Cardiac fibroblast (primary cell): ENCODE data around the gene KIF2A.
A peak's percentile ranks its signal among the peaks of the same experiment; 100 is the strongest.

Experiments used
- DNase-seq, 2 donors: peaks; one replicate each; pipeline versions ENCODE4 v3.0.0 to v3.0.0-alpha.2; 2010; ENCODE audit warnings: low read depth in 2 of 2
- H3K4me3 ChIP-seq, 2 donors: replicated peaks in 1 of 2; 1 replicate in 1 of 2; 2 replicates in 1 of 2; pipeline ENCODE4 v1.5.1; 2011; ENCODE audit warnings: low read depth in 2 of 2, low read length in 2 of 2, mild to moderate bottlenecking in 2 of 2, moderate library complexity in 1 of 2
- TF ChIP-seq, protein P1 (sequence below): IDR thresholded peaks from one replicate; pipeline ENCODE4 v1.5.1; 2011; ENCODE audit warnings: low read depth, mild to moderate bottlenecking, low read length, inconsistent platforms

Gene KIF2A

DNA sequence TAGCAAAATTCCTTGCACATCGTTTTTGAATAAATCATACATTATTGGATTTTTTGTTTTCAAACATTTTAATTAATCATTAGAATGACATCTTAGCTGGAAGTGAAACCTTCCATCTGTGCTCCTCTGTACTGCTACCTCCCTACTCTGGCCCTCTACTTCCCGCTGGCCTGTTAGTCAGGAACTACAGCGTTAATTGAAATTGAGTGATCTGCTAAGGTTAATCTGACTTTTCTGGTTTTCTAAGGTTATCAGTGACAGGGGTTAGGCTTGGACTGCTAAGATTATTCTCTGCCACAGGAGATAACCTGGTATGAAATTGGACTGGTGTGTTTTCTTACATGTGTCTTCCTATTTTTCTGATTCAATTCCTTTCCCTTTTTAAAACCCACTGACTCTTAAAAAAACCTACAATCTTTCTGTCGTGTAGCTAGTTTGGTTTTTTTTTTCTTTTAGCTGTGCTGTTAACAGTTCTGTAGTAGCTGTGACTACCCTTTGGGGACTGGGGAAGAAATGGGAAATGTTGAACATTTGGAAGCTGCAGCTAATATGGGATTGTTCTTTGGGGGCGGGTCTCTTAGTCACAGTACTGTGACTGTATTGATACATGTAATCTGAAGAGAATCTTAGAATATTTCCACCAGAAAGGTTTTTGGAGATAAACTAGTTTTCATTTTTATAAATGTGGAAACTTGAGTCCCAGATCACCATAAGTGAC, 4.6 kb downstream of the KIF2A start:
- no peak overlapping the region for H3K4me3 ChIP-seq
- TF ChIP-seq, protein P1, sequence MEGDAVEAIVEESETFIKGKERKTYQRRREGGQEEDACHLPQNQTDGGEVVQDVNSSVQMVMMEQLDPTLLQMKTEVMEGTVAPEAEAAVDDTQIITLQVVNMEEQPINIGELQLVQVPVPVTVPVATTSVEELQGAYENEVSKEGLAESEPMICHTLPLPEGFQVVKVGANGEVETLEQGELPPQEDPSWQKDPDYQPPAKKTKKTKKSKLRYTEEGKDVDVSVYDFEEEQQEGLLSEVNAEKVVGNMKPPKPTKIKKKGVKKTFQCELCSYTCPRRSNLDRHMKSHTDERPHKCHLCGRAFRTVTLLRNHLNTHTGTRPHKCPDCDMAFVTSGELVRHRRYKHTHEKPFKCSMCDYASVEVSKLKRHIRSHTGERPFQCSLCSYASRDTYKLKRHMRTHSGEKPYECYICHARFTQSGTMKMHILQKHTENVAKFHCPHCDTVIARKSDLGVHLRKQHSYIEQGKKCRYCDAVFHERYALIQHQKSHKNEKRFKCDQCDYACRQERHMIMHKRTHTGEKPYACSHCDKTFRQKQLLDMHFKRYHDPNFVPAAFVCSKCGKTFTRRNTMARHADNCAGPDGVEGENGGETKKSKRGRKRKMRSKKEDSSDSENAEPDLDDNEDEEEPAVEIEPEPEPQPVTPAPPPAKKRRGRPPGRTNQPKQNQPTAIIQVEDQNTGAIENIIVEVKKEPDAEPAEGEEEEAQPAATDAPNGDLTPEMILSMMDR: no peak
- DNase-seq: no peak

DNA sequence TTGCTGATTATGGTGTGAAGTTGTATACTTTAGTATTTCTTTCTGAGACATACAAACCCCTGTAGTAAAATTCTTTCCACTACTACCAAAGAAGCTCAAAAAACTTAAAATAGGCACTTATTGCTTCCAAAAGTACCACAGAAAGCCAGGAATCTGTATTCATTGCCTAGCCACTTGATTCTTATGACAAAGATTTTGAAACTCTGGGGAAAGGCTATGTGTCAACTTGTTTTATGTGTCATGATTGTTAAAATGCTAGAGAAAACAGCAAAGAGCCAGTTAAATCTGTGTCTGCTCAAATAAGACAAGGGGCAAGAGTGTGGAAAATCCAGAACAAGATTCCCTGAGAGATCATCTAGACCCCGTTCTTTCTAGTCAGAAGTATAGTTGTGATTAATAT, 6.0 kb downstream of the KIF2A start:
- H3K4me3 ChIP-seq: no peak overlapping the region
- peak in 1 of 2 donors; percentile 38 for DNase-seq

GRCh38 chr5:62312674-62313073, 6.7 kb downstream of the KIF2A start:
- TF ChIP-seq, protein P1: no peak
- DNase-seq: no peak
- H3K4me3 ChIP-seq: no peak overlapping the region

More for the DNA sequence above, 6.0 kb downstream of the KIF2A start:
- TF ChIP-seq, protein P1: no peak

DNA sequence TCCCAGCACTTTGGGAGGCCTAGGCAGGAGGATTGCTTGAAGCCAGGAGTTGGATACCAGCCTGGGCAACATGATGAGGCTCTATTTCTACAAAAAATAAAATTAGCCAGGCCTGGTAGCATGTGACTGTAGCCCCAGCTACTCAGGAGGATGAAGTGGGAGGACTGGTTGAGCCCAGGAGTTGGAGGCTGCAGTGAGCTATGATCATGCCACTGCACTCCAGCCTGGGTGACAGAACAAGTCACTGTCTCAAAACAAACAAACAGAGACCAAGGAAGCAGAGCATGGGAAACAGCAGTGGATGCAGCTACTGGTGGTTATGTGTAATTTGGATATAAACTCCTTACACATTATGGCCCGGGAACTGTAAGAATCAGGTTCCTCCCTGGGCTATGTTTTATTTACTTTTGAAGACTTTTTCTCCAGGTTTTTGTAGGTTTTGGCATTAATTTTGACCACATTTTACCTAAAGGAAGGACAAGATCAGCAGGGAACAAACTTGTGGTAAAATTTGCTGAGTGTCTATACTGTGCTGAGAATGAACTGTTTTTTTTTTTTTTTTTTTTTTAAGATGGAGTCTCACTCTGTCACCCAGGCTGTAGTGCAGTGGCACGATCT, 8.3 kb downstream of the KIF2A start:
- TF ChIP-seq, protein P1: no peak
- no peak for DNase-seq
- no peak overlapping the region for H3K4me3 ChIP-seq

DNA sequence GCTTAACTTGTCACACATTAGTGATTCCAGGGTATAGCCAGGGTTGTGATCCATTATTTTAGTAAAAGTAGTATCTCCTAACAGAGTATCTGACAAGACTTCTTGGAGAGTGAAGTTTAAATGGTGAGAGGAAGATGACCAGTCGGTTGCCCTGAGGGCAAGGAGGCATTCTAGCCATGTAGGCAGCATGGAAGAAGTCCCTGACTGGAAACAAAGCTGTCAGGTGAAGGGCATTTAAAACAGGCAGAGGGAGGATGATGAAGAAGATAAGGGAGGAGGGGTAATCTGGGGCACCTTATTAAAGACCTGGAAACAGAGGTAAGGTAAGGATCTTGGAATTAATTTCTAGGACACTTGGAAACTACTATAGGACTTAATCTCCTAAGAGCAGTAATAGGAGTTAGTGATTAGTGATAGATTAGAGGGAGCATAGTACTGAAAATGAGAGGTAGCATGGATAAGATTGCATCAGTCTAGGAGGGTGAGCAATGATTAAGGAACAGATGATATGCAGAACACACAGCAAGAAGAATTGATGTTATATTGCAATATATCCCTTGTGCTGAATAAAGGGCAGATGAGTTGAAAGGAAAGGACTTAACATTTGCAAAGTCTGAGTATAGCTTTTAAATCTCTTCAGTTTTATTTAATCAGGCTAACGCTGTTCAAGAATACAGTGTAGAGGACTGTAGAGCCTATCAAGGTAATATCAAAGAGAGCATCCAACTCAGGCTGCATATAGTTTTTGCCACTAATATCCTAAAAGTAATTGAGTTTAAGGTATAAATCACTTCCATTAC, 9.6 kb downstream of the KIF2A start:
- H3K4me3 ChIP-seq: no peak overlapping the region
- no peak for DNase-seq
- TF ChIP-seq, protein P1: no peak

GRCh38 chr5:62316176-62316502, 10.1 kb downstream of the KIF2A start:
- no peak for DNase-seq
- TF ChIP-seq, protein P1: no peak

More at GRCh38 chr5:62316176-62316502, 10.1 kb downstream of the KIF2A start:
- H3K4me3 ChIP-seq: no peak overlapping the region
